GM19193 (cell line): ENCODE results near the gene PLEKHO1.

Experiments
- POLR2A ChIP-seq: IDR thresholded peaks from 4 replicates; pipeline ENCODE4 v1.6.1; 2011; ENCODE audit not compliant: insufficient read depth, insufficient read length; ENCODE audit errors: extremely low read depth

Gene PLEKHO1

GRCh38 chr1:150149271-150150132 lies at the start of gene PLEKHO1:
Gene PLEKHO1, plus strand, starts transcription at chr1:150149916. Its CDS starts 342 bp downstream, at chr1:150150258.
- TF ChIP-seq POLR2A, result peak; percentile 46

DNA sequence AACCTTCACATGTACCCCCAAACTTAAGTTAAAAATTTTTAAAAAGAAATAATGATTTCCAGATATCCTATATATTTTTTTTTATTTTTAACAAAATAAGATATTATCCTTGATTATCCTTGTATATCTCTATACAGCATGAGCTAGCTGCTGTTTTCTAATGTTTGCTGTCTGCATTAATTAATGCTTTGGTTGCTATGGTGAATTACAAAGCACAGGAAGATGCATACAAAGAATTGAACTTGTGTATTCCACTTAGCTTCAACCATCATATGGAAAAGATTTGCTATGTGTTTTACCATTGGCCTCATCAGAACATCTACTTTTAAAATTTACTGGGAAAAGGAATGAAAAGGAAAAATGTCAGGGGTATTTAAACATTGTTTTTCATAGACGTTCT lies 46.7 kb upstream of the PLEKHO1 start:
- no peak for TF ChIP-seq POLR2A

GRCh38 chr1:150106341-150106740 lies 43.4 kb upstream of the PLEKHO1 start:
- no peak for TF ChIP-seq POLR2A

- no peak for TF ChIP-seq POLR2A
Observed at GRCh38 chr1:150109586-150109985, 40.1 kb upstream of the PLEKHO1 start.

DNA sequence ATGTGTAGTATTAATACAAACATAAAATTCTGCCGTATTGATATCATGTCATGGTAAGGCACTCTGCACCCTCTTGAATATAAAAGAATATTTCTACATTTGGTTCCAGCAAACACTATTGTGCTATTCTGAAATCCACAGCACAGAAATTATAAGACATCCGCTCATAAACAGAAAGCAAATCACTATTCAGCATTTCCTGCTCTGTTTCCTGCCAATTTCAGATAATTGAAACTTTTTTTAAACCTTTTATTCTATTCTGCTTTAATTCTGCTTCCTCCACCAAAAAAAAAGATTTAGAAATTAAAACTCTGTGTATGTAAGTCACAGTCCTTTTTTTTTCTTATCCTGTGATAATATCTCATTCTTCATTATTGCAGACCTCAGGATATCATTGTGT lies 39.6 kb upstream of the PLEKHO1 start:
- no peak for TF ChIP-seq POLR2A

- TF ChIP-seq POLR2A, result no peak
Observed at GRCh38 chr1:150111670-150112069, 38.0 kb upstream of the PLEKHO1 start.

- no peak for TF ChIP-seq POLR2A
Observed at GRCh38 chr1:150115121-150115520, 34.6 kb upstream of the PLEKHO1 start.

- no peak for TF ChIP-seq POLR2A
Observed at GRCh38 chr1:150118716-150119115, 31.0 kb upstream of the PLEKHO1 start.

- TF ChIP-seq POLR2A, result no peak
Observed at GRCh38 chr1:150121236-150121862, 28.4 kb upstream of the PLEKHO1 start.

DNA sequence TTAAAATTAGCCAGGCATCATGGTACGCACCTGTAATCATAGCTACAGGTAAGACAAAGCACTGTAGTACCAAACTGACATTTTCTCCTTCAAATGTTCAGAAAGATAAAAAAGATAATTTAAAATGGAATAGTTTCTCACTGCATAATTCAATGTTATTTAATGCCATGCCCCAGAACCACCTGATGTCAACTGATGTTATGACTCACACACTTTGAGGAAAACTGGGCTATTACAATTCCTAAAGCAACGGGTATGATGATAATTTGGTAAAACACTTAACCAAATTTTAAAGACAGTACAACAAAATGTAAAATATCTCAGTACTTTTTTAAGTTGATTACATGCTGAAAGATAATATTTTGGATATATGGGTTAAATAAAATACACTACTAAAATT lies 22.9 kb upstream of the PLEKHO1 start:
- TF ChIP-seq POLR2A, result no peak

GRCh38 chr1:150127464-150127863 lies 22.3 kb upstream of the PLEKHO1 start:
- no peak for TF ChIP-seq POLR2A

DNA sequence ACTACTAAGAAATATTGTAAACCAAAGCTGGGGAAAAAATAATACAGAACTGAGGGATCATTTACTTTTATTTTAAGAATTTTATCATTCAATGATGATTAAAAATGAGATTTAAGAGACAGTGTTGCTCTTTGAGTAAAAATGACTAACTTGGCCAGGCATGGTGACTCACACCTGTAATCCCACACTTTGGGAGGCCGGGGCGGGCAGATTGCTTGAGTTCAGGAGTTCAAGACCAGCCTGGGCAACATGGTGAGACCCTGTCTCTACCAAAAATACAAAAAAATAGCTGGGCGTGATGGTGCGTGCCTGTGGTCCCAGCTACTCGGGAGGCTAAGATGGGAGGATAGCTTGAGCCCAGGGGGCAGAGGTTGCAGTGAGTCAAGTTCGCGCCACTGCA lies 21.8 kb upstream of the PLEKHO1 start:
- TF ChIP-seq POLR2A, result no peak

GRCh38 chr1:150132372-150132771 lies 17.3 kb upstream of the PLEKHO1 start:
- no peak for TF ChIP-seq POLR2A

GRCh38 chr1:150134537-150134936 lies 15.2 kb upstream of the PLEKHO1 start:
- no peak for TF ChIP-seq POLR2A

- no peak for TF ChIP-seq POLR2A
Observed at GRCh38 chr1:150138044-150138443, 11.7 kb upstream of the PLEKHO1 start.

GRCh38 chr1:150141452-150141851 lies 8.3 kb upstream of the PLEKHO1 start:
- no peak for TF ChIP-seq POLR2A

GRCh38 chr1:150142083-150142482 lies 7.6 kb upstream of the PLEKHO1 start:
- TF ChIP-seq POLR2A, result no peak

DNA sequence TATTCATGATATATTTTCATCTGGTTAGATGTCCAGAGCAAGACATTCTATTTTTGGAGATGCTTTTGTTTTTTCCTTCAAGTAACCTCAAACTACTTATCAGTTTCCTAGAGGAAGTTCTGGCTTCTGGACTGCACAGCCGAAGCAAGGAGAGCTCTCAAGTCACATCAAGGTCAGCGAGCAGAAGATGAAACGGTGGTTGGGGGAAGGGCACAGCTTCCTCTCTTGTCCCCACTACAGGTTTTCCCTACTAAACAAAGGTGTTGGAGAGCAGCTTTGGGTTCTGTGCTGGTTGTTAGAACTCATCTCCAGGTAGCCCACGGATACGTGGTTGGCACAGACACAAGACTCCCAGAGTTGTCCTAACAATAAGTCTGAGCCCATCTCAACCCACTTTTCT lies 5.1 kb upstream of the PLEKHO1 start:
- TF ChIP-seq POLR2A, result no peak
